ENCODE data around the gene POLD2. TPM values are rescaled to one million over a fixed set of nuclear protein-coding genes. Genes with fewer than 3 reads are reported as not detected.
A peak's percentile ranks its signal among the peaks of the same experiment; 100 is the strongest.

The POLD2 gene
- total RNA-seq, 4 donors from 2014 or later: 33.9 to 87.9 (median 71.0) TPM

GRCh38 chr7:44107116-44107960 is 16.0 kb downstream of the POLD2 start:
- Histone ChIP-seq H3K9me3 (no peaks in the 10 kb centered on the region), H3K27me3 (no peaks in the 10 kb centered on the region), H3K36me3 (peaks cover 0 to 59% (median 0%) of the 10 kb centered on the region in 3 donors), H3K4me1 (peaks cover 0 to 55% (median 21%) of the 10 kb centered on the region in 4 donors), H3K27ac (peak overlapping the region; percentile 13 to 97 (median 82)), H3K4me3 (no peak overlapping the region)
- DNase-seq (ENCODE audit: low spot score in 2 of 2): no peak
- 90 to 92% methylated on average over 13 to 17 of the region's 18 CpGs for WGBS, 2 donors
- no peak for TF ChIP-seq POLR2A (IDR thresholded peaks at IDR 0.05)
- no peak for TF ChIP-seq CTCF (IDR thresholded peaks at IDR 0.05)
- TF ChIP-seq EP300 (IDR thresholded peaks at IDR 0.05): no peak

- TF ChIP-seq EP300 (IDR thresholded peaks at IDR 0.05): no peak
- Histone ChIP-seq H3K9me3 (no peaks in the 10 kb centered on the region), H3K36me3 (peaks cover 0 to 51% (median 0%) of the 10 kb centered on the region in 3 donors), H3K27ac (peak overlapping the region; percentile 13 to 97 (median 82)), H3K4me1 (peaks cover 0 to 63% (median 24%) of the 10 kb centered on the region in 4 donors), H3K4me3 (peak overlapping the region in 2 of 4 donors; percentile 53 to 78), H3K27me3 (no peaks in the 10 kb centered on the region)
- 87 to 93% methylated on average over 8 to 10 of the region's 10 CpGs for WGBS, 2 donors
- DNase-seq (ENCODE audit: low spot score in 2 of 2): no peak
These were observed 16.9 kb downstream of the POLD2 start for GRCh38 chr7:44106311-44107065.

GRCh38 chr7:44105832-44106231 is 17.5 kb downstream of the POLD2 start:
- 67 to 75% methylated on average over 2 of the region's 2 CpGs for WGBS, 2 donors
- Histone ChIP-seq H3K4me1 (peaks cover 0 to 70% (median 24%) of the 10 kb centered on the region in 4 donors), H3K36me3 (peaks cover 0 to 44% (median 0%) of the 10 kb centered on the region in 3 donors), H3K27me3 (no peaks in the 10 kb centered on the region), H3K27ac (peak overlapping the region; percentile 6 to 97 (median 82)), H3K4me3 (peak overlapping the region; percentile 51 to 78 (median 56)), H3K9me3 (no peaks in the 10 kb centered on the region)
- DNase-seq (ENCODE audit: low spot score in 2 of 2): no peak
- no peak for TF ChIP-seq EP300 (IDR thresholded peaks at IDR 0.05)
- TF ChIP-seq POLR2A (IDR thresholded peaks at IDR 0.05): no peak
- TF ChIP-seq CTCF (IDR thresholded peaks at IDR 0.05): no peak

GRCh38 chr7:44104860-44105771 is 18.2 kb downstream of the POLD2 start:
- no peaks in the 10 kb centered on the region for H3K27me3 ChIP-seq
- H3K4me3 ChIP-seq: peak overlapping the region; percentile 51 to 78 (median 56)
- peak in 1 of 2 donors; percentile 68 for DNase-seq (ENCODE audit: low spot score in 2 of 2)
- 22 to 34% methylated on average over 17 to 18 of the region's 28 CpGs for WGBS, 2 donors
- H3K27ac ChIP-seq: peak overlapping the region; percentile 74 to 97 (median 91)
- peaks cover 0 to 77% (median 24%) of the 10 kb centered on the region in 4 donors for H3K4me1 ChIP-seq
- H3K9me3 ChIP-seq: no peaks in the 10 kb centered on the region
- peaks cover 0 to 37% (median 0%) of the 10 kb centered on the region in 3 donors for H3K36me3 ChIP-seq
- TF ChIP-seq CTCF (IDR thresholded peaks at IDR 0.05): no peak
- TF ChIP-seq EP300 (IDR thresholded peaks at IDR 0.05): peak; percentile 51 to 78
- TF ChIP-seq POLR2A (IDR thresholded peaks at IDR 0.05): no peak
